DMS114 treated with DMSO at 0.1 percent for 48 hours (cell line): ENCODE data around the gene MGAT4A.
"Not testable (repeated sequence)": the region's sequence is repeated elsewhere in the genome, so short reads cannot be mapped to it uniquely, and the experiment has no call there.

Source experiments
- DNase-seq: peaks from one replicate; lab custom pipeline; 2025; ENCODE audit not compliant: unreplicated experiment; lab: John Stamatoyannopoulos, UW

Gene MGAT4A

DNA sequence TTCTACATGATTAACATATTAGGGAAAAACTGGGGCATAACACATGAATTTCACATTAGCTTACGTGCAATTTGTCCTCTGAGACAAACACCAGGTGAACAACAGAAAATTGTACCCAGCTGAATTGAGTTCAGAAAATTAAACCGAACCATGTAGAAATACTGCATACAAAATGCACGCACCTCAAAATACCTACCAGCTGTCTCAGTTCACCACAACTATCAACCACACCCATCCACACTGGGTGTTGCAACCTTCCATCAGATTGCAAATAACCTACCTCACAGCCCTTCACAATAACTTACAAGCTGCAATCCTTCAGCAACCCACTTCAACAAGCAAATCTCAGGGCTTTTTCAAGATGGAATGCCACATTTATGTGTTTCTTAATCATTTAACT lies 66.6 kb downstream of the MGAT4A start:
- DNase-seq, result no peak

DNA sequence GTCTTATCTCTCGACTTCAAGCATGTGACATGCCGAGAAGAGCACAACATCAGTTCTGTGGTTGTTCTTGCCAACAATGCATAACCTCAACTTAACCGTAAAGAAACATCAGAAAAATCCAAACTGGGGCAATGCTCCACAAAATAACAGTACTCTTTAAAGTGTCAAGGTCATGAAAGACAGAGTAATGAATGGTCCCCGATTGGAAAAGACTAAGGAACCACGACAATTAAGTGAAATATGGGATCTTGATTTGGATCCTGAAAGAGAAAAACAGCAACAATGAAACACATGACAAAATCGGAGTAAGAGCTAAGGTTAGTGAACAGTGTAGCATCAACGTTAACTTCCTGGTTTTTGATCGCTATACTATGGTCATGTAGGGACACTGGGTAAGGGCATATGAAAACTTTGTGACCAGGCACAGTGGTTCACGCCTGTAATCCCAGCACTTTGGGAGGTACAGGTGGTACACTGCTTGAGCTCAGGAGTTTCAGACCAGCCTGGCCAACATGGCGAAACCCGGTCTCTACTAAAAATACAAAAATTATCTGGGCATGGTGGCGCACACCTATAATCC lies 67.3 kb downstream of the MGAT4A start:
- no peak for DNase-seq

DNA sequence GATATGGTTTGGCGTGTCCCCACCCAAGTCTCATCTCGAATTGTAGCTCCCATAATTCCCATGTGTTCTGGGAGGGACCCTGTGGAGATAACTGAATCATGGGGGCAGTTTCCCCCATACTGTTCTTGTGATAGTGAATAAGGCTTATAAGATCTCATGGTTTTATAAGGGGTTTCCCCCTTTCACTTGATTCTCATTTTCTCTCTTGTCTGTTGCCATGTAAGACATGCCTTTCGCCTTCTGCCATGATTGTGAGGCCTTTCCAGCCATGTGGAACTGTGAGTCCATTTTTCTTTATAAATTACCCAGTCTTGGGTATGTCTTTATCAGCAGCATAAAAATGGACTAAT lies 71.5 kb downstream of the MGAT4A start:
- DNase-seq, result not testable (repeated sequence)

DNA sequence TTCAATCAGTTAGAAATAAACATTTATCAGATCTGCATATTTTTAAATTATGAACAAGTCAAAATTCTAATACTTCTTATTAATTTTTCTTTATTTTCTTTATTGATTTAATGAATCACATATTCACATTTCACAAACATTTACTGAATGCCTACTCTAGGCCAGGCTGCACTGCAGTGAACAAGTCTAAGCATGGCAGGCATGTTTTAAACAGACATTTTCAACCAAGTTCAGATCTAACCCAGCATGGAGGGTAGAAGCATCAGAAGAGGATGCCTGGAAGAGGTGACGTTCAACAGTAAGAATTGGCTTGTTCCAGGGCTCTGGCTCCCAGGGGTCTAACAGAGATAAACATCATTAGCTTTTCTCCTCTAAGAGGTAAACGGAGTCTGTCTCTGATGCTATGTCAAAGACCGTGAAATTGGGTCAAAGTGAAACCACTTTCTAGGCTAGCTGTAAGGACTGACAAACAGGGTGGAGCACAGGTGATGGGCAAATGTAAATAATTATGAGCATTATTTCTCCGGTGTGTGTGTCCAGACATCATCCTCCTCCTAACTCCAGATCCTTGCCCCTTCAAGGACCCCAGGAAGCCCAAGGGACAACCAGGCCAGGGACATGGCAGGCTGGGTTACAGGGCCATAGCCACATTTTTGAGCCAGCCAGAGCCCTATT lies 72.0 kb downstream of the MGAT4A start:
- no peak for DNase-seq

DNA sequence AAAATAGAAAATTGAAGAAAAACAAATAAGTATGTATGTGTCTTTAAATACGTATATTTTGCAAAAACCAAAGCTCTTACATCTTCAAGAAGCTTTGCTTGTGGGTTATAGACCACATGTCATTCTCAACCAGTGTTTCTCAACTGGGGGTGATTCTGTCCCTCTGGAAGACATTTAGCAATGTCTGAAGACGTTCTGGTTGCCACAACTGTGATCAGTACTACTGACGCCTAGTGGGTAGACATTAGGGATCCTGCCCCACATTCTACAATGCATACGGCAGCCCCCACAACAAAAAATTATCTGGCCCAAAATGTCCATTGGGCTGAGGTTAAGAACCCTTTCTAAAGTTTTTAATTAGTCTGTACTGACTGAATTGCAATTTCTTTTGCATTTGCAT lies 74.1 kb downstream of the MGAT4A start:
- no peak for DNase-seq

DNA sequence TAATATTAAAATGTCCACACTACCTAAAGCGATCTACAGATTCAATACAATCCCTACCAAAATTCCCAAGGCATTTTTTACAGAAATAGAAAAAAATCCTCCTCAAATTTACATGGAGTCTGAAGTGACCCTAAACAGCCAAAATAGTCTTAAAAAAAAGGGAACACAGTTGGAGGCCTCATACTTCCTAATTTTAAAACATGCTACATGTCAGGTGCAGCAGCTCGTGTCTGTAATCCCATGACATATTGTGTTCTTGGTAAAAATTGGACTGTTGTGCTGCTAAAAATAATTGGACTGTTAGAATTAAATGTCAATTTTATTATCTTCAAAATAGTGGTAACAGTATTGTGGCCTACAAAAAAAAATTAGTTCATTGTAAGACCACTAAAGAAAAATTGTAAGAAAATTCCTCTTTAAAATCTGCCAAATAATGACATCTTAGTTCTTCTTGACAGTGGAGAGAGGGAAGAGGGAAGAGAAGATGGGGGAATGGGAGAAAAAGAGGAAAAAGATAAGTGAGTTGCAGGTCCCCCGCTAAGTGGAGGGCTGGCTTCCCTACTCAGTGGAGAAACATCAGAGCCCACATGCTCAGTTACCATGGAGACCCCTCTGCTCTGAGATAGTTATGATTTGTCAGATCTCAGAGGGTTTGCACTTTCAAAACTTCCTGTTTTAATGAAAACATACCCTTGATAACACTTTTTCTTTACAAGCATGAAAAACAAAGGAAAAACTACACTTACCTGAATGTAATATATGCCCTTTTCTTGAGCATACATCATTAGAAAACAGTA lies 76.0 kb downstream of the MGAT4A start:
- DNase-seq, result no peak

DNA sequence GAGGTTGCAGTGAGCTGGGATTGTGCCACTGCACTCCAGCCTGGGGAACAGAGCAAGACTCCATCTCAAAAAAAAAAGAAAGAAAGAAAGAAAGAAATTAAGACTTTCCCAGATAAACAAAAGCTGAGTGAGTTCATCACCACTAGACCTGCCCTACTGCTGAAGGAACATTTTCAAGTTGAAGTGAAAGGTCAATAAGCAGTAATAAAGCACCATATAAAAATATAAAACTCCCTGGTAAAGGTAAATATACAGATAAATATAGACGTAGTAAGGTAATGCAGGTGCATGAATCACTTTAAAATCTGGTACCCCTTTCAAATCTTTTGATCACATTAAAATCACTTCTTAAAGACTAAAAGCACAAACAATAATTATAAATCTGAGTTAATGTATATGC lies 79.9 kb downstream of the MGAT4A start:
- no peak for DNase-seq

DNA sequence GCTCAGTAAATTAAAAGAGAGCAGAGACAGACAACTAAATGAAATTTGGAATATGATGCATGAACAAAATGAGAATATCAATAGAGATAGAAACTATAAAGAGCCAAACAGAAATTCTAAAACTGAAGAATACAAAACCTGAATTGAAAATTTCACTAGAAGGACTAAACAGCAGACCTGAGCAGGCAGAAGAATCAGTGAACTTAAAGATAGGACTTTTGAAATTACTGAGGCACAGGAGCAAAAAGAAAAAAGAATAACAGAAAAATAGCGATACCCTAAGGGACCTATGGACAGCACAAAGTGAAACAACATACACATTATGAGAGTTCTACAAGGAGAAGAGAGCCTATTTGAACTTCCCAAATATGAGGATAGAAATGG lies 80.9 kb downstream of the MGAT4A start:
- DNase-seq, result no peak

DNA sequence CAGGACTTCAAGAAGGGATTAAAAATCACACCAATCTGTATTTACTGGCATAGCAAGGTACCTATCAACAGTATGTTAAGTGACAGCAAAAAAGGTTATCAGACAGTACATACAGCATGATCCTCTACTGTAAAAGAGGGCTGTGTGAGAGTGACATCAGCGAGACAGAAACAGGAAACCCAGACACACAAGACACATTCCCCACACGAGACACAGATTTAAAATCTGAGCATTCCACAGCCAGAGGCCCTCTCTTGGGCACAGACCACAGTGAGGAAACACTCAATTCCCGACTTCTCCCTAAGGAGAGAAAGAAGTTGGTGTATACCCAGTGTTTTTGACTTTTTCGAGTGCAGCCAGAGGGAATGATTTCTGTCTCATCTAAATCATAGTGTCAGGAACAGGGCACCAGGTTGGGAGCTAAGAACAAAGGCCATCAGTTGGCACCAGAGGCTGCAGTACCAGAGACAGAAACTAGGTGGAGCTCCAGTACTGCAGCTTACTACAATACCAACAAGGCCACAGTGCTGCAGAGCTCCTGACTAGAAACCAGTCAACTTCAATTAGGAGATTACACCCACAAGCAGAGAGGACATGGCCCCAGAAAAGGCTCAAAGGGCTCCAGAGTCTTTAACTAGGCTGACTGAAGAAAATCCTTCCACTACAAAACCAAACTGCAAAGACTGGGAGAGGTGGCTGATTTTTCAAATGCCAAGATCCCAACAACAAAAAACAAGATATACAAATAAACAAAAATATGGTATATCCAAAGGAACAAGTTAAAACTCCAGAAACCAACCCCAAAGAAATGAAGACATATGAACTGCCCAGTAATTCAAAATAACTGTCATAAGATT lies 81.6 kb downstream of the MGAT4A start:
- peak; percentile 82 for DNase-seq

DNA sequence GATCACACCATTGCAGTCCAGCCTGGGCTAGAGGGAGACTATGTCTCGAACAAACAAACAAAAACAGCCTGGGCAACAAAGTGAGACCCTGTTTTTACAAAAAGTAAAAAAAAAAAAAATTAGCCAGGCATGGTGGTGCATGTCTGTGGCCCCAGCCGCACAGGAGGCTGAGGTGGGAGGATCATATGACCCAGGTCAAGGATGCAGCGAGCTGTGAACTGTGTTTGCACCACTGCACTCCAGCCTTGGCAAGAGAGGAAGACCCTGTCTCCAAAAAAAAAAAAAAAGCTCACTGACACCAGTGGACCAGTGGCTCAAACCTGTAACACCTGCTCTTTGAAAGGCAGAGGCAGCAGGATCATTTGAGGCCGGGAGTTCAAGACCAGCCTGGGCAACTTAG lies 82.5 kb downstream of the MGAT4A start:
- DNase-seq, result no peak

DNA sequence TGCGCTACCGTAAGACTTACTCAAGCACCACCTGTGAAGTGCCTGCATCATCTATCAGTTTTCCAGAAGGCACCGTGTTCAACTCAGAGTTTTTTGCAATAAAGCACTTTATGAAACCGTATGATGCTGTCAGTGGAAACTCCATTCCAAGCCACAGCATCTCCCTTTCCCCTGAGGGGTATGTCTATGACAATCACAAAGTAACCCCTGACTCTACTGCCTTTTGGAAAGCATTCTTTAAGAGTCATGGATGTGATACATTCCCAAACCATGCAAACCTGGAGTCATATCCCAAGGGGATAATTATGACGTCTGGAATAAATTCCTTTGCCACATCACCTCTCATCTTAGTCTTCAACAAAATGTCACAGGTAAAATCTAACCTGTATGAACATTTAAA lies 83.3 kb downstream of the MGAT4A start:
- no peak for DNase-seq

DNA sequence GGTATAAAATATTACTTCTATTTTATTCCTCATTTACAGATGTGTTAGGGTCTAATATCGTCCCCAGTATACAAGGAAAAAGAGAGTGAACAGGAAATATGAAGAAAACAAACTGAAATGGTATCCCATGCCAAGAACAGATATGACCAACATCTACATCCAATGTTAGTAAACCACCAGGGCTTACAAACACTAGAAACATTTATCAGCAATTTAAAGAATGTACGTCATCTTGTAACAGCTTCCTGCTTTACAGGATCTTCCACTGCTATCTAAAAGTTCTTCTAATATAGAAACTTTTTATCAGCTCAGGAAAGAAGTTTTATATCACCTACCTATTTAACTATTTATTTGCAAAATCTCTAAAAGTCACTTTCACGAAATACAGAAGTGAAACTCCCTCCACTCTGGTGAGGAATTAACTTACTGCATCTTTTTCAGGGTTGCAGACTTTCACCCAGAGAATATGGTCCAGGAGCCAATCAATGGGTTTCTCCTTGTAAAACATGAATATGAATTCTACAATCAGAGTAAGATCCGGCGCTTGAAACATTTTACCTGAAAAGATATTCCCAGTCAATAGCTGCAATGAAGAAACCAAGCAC lies 87.3 kb downstream of the MGAT4A start:
- no peak for DNase-seq

DNA sequence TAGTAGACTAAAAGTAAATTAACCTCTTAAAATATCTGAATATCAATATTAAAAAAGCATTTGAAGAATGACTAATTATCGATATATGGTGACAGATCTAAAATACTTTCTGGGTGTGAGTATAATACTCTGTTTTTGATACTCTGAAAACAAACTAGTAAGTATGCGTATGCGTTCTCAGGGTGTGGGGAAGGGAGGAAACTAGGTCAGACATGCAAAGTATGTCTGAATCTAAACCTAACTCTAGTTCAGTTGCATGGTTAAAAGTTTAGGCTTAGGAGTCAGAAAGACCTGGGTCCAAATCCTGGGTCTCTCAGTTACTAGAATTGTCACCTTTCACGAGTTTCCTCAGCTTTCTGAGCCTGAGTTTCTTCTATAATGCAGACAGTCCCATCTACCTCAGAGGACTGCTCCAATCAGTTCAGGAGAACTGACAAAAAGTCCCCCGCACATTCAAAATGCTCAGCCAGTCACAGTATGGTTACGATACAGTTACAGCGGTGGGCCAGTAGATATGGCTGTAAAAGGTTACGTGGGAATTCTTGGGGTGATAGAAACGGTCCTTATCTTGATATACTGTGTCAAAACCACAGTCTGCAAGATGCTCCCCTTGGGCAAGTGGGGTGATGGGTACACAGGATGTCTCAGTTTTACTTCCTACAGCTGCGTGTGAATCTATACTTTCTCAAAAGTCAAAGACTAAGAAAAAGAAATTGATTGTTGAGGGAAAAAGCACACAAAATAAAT lies 93.4 kb downstream of the MGAT4A start:
- no peak for DNase-seq

DNA sequence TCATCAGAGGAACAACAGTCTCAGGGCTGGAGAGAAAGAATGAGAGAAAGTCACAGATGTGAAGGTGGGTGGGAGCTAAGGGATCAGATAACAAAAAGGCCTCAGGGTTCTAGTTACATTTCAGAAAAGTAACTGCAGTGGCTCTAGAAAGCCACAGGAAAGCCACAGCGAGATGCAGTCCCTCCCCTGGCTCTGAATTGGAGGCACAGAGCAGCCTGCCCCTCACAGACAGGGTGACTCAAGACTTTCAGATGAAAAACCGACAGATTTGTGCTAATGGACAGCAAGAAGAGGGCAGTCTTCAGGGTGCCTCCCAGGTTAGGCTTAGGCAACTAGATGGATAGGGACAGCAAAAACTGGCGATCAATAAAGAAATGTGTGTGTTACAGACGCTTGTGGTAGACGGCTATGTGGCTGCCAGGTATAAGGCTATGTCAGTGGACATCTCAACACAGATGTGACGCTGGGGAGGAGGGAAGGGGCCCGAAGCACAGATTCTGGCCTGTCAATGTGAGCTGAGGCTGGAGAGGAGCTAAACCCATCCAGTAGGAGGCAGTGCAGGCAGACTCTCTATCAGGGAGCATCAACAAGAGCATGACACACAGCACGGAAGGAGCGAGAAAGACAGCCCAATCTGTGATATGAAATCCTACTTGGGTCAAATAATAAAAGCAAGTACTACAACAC lies 96.4 kb downstream of the MGAT4A start:
- DNase-seq, result no peak

DNA sequence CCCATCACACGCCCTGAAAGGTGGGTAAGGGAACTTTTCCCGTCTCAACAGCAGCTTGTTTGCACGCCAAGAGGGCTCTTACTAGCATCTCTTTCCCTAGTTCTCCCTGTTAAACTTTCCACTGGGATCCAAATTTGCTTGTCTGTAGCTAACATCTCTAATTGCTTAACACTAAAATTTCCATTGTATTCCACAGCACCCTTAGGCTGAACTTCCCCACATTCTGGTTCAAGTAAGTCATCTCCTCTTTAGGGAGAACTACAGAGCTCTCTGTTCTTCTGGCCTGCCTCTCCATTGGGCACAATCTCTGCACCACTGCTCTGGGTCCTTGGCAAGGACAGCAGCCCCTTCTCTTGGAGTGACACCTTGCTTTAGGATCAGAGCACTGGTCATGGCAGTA lies 98.6 kb downstream of the MGAT4A start:
- no peak for DNase-seq

DNA sequence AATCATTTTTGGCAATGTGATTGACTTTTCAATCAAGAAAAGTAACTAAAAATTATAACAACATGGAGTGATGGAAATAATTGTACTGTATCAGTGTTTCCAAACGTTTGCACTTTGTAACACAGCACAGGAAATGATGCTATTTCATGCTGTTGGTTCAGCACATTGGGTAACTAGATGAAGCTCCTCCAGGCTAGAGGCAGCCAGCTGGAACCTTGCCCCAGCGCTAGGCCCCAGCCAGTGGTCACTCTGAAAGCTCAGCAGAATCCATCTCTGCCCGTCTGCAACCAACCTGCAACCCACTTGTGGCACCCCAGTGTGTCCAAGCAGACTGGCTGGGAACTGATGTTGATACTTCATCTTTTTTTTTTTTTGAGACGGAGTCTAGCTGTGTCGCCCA lies 107.3 kb downstream of the MGAT4A start:
- DNase-seq, result no peak

DNA sequence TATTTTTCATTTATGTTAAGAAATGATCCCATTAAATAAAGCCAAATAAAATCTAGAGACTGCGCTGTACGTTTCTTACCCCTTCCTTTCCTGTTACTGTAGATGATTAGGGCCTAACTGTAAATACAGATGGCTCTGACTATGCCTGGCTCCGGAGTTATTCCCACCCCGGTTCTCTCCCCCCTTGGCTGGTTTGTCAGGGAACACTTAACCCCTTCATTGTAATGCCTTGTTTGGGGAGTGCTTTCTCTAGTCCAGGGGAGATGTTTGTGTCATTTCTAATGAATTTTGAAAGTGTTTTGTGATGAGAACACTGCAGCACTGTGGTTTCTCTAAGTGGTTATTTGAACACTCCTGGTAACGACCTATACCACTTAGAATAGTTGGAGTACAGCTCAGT lies 113.8 kb downstream of the MGAT4A start:
- DNase-seq, result no peak

DNA sequence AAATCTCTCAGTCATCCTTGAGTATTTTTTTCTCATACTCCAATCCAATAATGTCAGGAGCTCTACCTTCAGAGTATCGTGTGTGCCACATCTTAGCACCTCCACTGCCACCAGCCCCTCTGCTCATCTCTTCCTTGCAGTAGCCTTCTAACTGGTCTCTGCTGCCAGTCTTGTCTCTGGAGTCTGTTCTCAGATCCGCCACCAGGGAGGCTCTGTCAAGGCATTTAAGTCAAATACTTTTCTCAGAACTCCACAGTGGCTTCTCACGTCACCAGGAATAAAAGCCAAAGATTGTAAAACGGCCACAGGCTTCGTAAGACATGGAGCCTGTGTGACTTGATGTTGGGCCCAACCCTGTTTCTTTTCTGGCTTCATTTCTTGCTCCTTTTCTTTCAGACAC lies 115.5 kb downstream of the MGAT4A start:
- DNase-seq, result no peak

DNA sequence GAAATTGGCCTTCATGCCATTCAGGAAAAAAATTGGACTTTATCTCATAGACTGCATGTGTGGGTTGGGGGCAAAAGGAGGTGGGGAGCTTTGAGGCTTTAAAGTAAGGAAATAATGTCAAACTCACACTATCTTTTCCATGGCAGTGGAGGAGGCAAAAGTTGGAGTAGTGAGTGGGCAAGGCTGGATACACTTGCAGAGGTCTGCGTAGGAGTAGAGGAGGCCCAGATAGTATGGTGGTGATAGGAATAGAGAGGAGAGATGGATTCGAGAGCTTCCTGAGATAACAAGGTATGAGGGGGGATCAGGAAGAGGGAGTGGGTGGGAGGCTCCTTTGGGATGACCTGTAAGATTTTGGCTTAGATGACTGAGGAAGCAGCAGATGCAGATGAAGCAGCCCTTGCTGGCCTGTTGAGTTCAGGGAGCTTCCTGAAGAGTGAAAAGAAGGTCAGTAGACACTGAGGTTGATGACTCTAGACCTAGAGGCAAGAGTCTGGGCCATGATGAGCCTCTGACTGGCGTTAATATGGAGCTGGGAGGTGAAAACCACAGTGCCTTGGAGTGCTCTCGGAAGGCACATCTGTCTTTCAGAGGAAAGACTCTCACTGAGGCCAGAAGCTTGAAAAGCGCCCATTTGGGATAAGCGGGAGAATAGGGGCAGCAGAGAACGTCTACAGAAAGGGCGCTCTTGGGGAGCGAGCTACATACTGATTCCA lies 116.8 kb downstream of the MGAT4A start:
- DNase-seq, result no peak
